Measurements from ENCODE around the gene MAGIX. TPM values are rescaled to one million over a fixed set of nuclear protein-coding genes. Genes with fewer than 3 reads are reported as not detected.

Gene MAGIX
- total RNA-seq, 1 experiment from 2014 or later: 1.9 TPM

- Histone ChIP-seq H3K4me1 (ENCODE audit: insufficient read depth, low read length) (no peaks in the 10 kb centered on the region), H3K4ac (ENCODE audit: low read depth, low read length) (no peak overlapping the region), H3K14ac (ENCODE audit: insufficient read depth, low read length) (no peak overlapping the region), H3K79me1 (ENCODE audit: insufficient read depth, low read depth, low read length, poor library complexity, severe bottlenecking) (no peaks in the 10 kb centered on the region), H2BK15ac (ENCODE audit: low read depth, low read length) (no peak overlapping the region), H3K27me3 (ENCODE audit: insufficient read depth, low read length) (no peaks in the 10 kb centered on the region), H3K56ac (ENCODE audit: insufficient read length, low read depth, low read length) (no peak overlapping the region), H3K18ac (ENCODE audit: insufficient read length, low read depth, low read length) (no peak overlapping the region), H4K20me1 (ENCODE audit: control insufficient read depth, insufficient read depth, insufficient read length) (no peaks in the 10 kb centered on the region), H2AK5ac (ENCODE audit: insufficient read length, low read length) (no peak overlapping the region), H3T11ph (ENCODE audit: low read length) (no peak overlapping the region), H2AFZ (ENCODE audit: low read length) (no peak overlapping the region), H4K5ac (ENCODE audit: insufficient read length, low read depth, low read length) (no peak overlapping the region), H4K8ac (replicated peaks; ENCODE audit: insufficient read length, low read depth, low read length) (no peak overlapping the region), H3K9me3 (ENCODE audit: control insufficient read depth, low read depth, low read length) (peaks cover 21% of the 10 kb centered on the region), H2BK20ac (ENCODE audit: low read depth, low read length, poor library complexity, severe bottlenecking) (no peak overlapping the region), H3K23ac (ENCODE audit: insufficient read length, low read depth, low read length) (no peak overlapping the region), H3K23me2 (ENCODE audit: insufficient read length, low read depth, low read length, poor library complexity, severe bottlenecking) (peaks cover under 1% of the 10 kb centered on the region), H2BK5ac (ENCODE audit: insufficient read length, low read length) (no peak overlapping the region), H3K27ac (ENCODE audit: insufficient read length, low read depth, low read length) (no peak overlapping the region), H4K91ac (ENCODE audit: insufficient read length, low read depth, low read length) (no peak overlapping the region), H3K79me2 (ENCODE audit: insufficient read depth, low read length) (no peaks in the 10 kb centered on the region), H3K9ac (ENCODE audit: extremely low read depth, insufficient read length, low read length) (no peak overlapping the region), H3K4me2 (ENCODE audit: insufficient read depth, insufficient read length, low read length) (no peak overlapping the region), H2BK12ac (ENCODE audit: insufficient read length, low read depth, low read length) (no peak overlapping the region), H2BK120ac (ENCODE audit: low read depth, low read length, poor library complexity, severe bottlenecking) (no peak overlapping the region)
- WGBS (ENCODE audit: extremely low coverage, insufficient read length, low lambda C conversion rate): no CpG with 5 or more reads among the region's 2 CpGs
- no peak for DNase-seq
- Mint-ChIP-seq H3K9me3 (peaks cover 73 to 78% of the 10 kb centered on the region in 2 experiments), H3K4me1 (peaks cover 8 to 20% of the 10 kb centered on the region in 2 experiments), H3K27me3 (ENCODE audit: low read depth) (peaks cover 12% of the 10 kb centered on the region), H3K36me3 (ENCODE audit: insufficient read depth in 1 of 3, low read depth in 3 of 3) (peaks cover 8 to 17% (median 15%) of the 10 kb centered on the region in 3 experiments; a peak in 6 of 7 replicates), H3K27ac (peak overlapping the region in 1 of 3 experiments; percentile 17; a peak in 2 of 7 replicates), H3K4me3 (no peak overlapping the region)
- no peak for TF ChIP-seq CTCF (conservative IDR thresholded peaks at IDR 0.05)
Measured at GRCh38 chrX:49193542-49193964, 31.0 kb downstream of the MAGIX start.

All from H9 (cell line).